ENCODE results near the gene ABHD15. TPM values are rescaled to one million over a fixed set of nuclear protein-coding genes. Genes with fewer than 3 reads are reported as not detected.

The ABHD15 gene, protein sequence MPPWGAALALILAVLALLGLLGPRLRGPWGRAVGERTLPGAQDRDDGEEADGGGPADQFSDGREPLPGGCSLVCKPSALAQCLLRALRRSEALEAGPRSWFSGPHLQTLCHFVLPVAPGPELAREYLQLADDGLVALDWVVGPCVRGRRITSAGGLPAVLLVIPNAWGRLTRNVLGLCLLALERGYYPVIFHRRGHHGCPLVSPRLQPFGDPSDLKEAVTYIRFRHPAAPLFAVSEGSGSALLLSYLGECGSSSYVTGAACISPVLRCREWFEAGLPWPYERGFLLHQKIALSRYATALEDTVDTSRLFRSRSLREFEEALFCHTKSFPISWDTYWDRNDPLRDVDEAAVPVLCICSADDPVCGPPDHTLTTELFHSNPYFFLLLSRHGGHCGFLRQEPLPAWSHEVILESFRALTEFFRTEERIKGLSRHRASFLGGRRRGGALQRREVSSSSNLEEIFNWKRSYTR
- total RNA-seq: 8.9 and 10.1 TPM in 2 replicates

DNA sequence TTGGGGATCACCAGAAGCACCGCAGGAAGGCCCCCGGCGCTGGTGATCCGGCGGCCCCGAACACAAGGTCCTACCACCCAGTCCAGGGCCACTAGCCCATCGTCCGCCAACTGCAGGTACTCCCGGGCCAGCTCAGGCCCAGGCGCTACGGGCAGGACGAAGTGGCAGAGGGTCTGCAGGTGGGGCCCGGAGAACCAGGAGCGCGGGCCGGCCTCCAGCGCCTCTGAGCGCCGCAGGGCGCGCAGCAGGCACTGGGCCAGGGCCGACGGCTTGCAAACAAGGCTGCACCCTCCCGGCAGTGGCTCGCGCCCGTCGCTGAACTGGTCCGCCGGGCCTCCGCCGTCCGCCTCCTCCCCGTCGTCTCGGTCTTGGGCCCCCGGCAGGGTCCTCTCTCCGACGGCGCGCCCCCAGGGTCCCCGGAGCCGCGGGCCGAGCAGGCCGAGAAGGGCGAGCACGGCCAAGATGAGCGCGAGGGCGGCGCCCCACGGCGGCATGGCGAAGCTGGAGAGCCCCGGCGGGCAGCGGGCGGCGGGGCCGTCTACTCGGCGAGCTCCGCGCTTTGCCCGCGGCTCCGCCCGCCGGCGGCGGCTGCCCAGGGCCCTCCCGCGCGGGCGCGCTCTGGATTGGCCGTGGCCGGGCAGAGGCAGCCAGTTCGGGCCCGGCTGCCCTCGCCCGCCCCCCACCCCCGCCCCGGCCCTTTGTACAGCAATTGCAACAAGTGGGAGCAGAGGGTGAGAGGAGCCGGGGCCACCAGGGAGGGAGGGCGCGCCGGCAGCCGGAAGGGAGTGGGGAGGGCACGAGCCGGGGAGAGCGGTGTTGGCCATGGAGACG is at the start of gene ABHD15:
TSS of gene ABHD15 (minus strand) at position 565 of the 831 bp plus-strand sequence. CDS start at position 494, 71 bp downstream.

DNA sequence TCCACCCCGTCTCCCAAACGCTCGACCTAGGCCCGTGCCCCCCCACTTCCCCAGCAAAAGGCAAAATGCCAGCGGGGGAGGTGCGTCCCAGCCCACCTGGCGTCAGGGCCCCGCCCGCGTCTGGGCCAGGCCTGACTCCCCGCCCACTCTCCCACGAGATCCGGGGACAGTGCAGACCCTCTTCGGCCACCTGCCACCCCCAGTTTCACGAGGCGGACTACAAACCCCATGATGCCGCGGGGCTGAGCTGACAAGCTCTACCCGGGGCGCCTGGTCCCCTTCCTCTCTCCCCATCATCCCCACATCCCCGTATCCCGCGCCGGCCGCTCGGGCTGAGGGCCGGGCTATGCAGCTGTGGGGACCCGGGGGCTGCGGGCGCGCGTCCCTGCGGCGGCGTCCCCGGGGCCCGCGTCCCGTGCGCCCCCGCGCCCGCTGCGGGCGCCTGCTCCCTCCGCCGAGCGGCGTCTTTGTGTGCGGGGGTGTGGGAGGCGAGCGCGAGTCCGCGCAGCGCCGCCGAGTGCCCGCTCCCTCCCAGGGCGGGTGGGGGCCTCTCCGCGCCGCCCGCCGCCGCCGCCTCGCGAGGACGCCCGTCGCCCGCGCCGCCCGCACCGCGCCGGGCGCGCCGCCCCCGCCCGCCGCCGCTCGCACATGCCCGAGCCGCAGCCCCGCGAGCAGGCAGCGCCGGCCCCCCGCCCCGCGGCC is 26.2 kb upstream of the ABHD15 start, which contains the start of gene ANKRD13B:
TSS of gene ANKRD13B (plus strand) at position 283 of the 702 bp plus-strand sequence. CDS start 490 bp downstream, outside the sequence.

DNA sequence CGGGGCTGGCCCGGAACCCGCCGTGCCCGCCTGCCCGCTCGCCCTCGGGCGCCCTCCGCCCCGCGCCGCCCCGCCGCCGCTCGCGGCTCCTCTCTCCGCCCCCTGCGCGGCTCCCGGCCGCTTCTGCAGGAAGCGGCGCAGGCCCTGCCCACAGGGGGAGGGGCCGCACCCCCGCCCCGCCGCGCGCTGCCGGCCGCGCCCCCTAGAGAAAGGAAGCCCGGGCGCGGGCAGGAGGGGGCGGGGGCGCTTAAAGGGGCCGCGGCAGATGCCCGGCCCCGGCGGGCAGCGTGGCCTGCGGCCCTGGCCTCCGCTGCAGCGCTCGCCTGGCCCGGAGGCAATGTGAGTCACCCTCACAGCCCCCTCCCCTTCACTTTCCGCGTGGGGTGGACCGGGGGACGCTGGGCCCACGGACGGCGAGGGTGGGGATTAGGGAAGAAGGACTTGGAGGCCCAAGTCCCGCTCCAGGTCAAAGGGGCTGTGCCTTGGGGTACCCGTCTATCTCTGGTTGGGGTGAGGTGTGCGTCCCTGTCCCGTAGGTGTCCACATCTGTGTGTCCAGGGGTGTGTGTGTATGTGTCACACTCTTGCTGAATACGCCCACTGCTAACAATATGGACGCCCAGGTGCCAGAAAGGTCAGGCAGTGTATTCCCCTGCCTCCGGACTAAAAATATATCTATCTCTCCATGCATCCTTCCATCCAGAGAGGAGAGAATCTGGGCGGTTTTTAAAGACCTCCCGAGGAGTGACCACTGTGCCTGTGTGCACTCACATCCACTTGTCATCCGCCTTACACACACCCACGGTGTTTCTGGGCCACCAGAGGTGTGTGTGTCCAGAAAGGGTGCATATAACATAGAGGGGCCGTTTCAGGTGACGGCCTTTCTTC is 22.9 kb upstream of the ABHD15 start, which contains the start of gene GIT1:
TSS of gene GIT1 (minus strand) at position 125 of the 887 bp plus-strand sequence. CDS start 270 bp downstream, outside the sequence.

DNA sequence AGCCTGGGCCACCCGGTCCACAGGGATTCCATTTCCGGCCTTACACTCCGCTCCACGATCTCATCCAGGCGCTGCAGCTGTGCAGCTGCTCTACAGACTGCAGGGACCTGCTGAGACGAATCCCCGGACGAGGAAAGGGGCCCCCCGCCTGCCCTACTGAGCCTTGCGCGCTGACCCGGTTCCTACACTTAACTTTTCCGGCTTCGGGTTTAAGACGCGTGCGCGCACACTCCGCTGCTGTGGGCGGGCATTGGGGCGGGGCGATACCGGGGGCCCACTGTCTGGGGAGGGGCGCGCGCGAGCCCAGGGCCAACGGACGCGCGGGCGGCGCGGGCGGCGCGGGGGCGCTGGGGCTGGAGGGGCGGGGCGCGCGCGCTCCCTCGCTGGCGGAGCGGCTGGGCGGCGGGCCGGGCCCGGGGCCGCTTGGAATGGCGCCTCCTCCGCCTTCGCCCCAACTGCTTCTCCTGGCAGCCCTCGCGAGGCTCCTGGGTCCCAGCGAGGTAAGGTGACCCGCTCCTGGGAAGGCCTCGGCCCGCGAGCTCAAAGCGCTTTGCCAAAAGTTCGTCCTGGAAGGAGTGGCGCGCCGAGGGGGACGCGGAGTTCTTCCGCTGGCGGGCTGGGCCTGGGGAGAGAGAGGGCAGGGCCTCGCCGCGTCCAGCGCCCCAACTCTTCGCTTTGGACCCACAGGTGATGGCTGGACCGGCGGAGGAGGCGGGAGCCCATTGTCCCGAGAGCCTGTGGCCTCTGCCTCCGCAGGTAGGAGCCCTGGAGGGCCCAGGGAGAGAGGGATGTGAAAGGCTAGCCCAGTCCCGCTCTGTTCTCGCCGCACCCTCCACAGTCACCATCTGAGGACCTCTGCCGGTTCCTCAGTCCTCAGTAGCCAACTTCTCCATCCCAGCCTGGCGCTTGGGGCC is 1.8 kb upstream of the ABHD15 start, which contains the start of gene TP53I13:
TSS of gene TP53I13 (plus strand) at position 371 of the 914 bp plus-strand sequence. CDS start at position 429, 58 bp downstream.

Other genes starting within 250 kb of the ABHD15 start
- 18.2 and 32.4 TPM in 2 replicates for gene TAOK1, start 176.7 kb downstream of the ABHD15 start, total RNA-seq
- 44.7 and 52.5 TPM in 2 replicates for gene TP53I13, start 1.7 kb upstream of the ABHD15 start, total RNA-seq
- gene GIT1, start 22.6 kb upstream of the ABHD15 start, total RNA-seq: 14.5 and 24.5 TPM in 2 replicates
- 2.7 and 4.3 TPM in 2 replicates for gene ANKRD13B, start 26.1 kb upstream of the ABHD15 start, total RNA-seq
- 3.2 and 5.7 TPM in 2 replicates for gene CORO6, start 55.9 kb upstream of the ABHD15 start, total RNA-seq

Measured in myometrial cell (primary cell).